ENCODE data around the gene IL20RA. TPM values are rescaled to one million over a fixed set of nuclear protein-coding genes. Genes with fewer than 3 reads are reported as not detected.

IL20RA gene
- total RNA-seq, 1 donor from 2014 or later: 21.9 TPM

- no peaks in the 10 kb centered on the region for H3K36me3 ChIP-seq
- no peaks in the 10 kb centered on the region for H3K27me3 ChIP-seq
- peaks cover 5% of the 10 kb centered on the region for H3K4me1 ChIP-seq
- H3K4me3 ChIP-seq: no peak overlapping the region
- intact Hi-C loops (cut with DNase I): no loop called here
- H3K9me3 ChIP-seq: no peaks in the 10 kb centered on the region
- TF ChIP-seq CTCF (IDR thresholded peaks at IDR 0.05) (no peak), POLR2A (IDR thresholded peaks at IDR 0.05) (no peak), POLR2AphosphoS5 (IDR thresholded peaks at IDR 0.05; ENCODE audit: insufficient read depth in 1 of 2, low read depth in 1 of 2) (no peak)
- H3K27ac ChIP-seq: no peak overlapping the region
- DNase-seq (ENCODE audit: extremely low spot score in 2 of 2): no peak
Observed at GRCh38 chr6:137033828-137034227, 10.9 kb downstream of the IL20RA start.

- no peaks in the 10 kb centered on the region for H3K4me1 ChIP-seq
- no peaks in the 10 kb centered on the region for H3K36me3 ChIP-seq
- no peaks in the 10 kb centered on the region for H3K27me3 ChIP-seq
- intact Hi-C loops (cut with DNase I): no loop called here
- no peak overlapping the region for H3K27ac ChIP-seq
- no peak for TF ChIP-seq POLR2A (IDR thresholded peaks at IDR 0.05)
- no peak for TF ChIP-seq POLR2AphosphoS5 (IDR thresholded peaks at IDR 0.05; ENCODE audit: insufficient read depth in 1 of 2, low read depth in 1 of 2)
- no peak for TF ChIP-seq CTCF (IDR thresholded peaks at IDR 0.05)
- H3K9me3 ChIP-seq: no peaks in the 10 kb centered on the region
- no peak for DNase-seq (ENCODE audit: extremely low spot score in 2 of 2)
- H3K4me3 ChIP-seq: no peak overlapping the region
Observed at GRCh38 chr6:137031122-137031521, 13.6 kb downstream of the IL20RA start.

GRCh38 chr6:137028912-137029311 is 15.9 kb downstream of the IL20RA start:
- peaks cover 10% of the 10 kb centered on the region for H3K4me1 ChIP-seq
- TF ChIP-seq POLR2AphosphoS5 (IDR thresholded peaks at IDR 0.05; ENCODE audit: insufficient read depth in 1 of 2, low read depth in 1 of 2) (no peak), POLR2A (IDR thresholded peaks at IDR 0.05) (no peak), CTCF (IDR thresholded peaks at IDR 0.05) (no peak)
- no peaks in the 10 kb centered on the region for H3K27me3 ChIP-seq
- intact Hi-C loops (cut with DNase I): no loop called here
- no peak for DNase-seq (ENCODE audit: extremely low spot score in 2 of 2)
- no peaks in the 10 kb centered on the region for H3K36me3 ChIP-seq
- no peaks in the 10 kb centered on the region for H3K9me3 ChIP-seq
- H3K4me3 ChIP-seq: no peak overlapping the region
- H3K27ac ChIP-seq: no peak overlapping the region

GRCh38 chr6:137025786-137026730 is 18.7 kb downstream of the IL20RA start:
- H3K27ac ChIP-seq: peak overlapping the region; percentile 66
- intact Hi-C loops (cut with DNase I): no loop called here
- no peak overlapping the region for H3K4me3 ChIP-seq
- no peak for DNase-seq (ENCODE audit: extremely low spot score in 2 of 2)
- no peak for TF ChIP-seq CTCF (IDR thresholded peaks at IDR 0.05)
- TF ChIP-seq POLR2AphosphoS5 (IDR thresholded peaks at IDR 0.05; ENCODE audit: insufficient read depth in 1 of 2, low read depth in 1 of 2): peak in 1 of 2 donors; percentile 75
- H3K27me3 ChIP-seq: no peaks in the 10 kb centered on the region
- no peaks in the 10 kb centered on the region for H3K9me3 ChIP-seq
- H3K36me3 ChIP-seq: no peaks in the 10 kb centered on the region
- peaks cover 15% of the 10 kb centered on the region for H3K4me1 ChIP-seq

Measured in vagina (tissue), 2 donors.